OCI-LY1 (cell line): ENCODE data around the gene ZFYVE27.

ENCODE experiments used
- H2AFZ ChIP-seq: fragments of 200-600 bp; sonication (generic), shearing (Covaris generic); 2 replicates; pipeline ENCODE4 v1.6.0; 2014; ENCODE audit warnings: antibody characterized with exemption, mild to moderate bottlenecking, low read length
- H3F3A ChIP-seq: fragments of 200-600 bp; sonication (generic), shearing (Covaris generic); 2 replicates; pipeline ENCODE4 v1.6.0; 2014; ENCODE audit warnings: mild to moderate bottlenecking, antibody characterized with exemption, low read length, moderate library complexity; ENCODE audit not compliant: insufficient read depth
- H3K27ac ChIP-seq: fragments of 200-600 bp; sonication (generic); 2 replicates; pipeline ENCODE4 v1.5.1; 2014; ENCODE audit warnings: low read length, mixed run types, mild to moderate bottlenecking, low read depth; ENCODE audit not compliant: poor library complexity, severe bottlenecking
- H3K27me3 ChIP-seq: fragments of 200-600 bp; sonication (generic); 2 replicates; pipeline ENCODE4 v1.6.0; 2014; ENCODE audit warnings: antibody characterized with exemption, mild to moderate bottlenecking, low read length, moderate library complexity; ENCODE audit not compliant: insufficient read depth
- H3K36me3 ChIP-seq: fragments of 200-600 bp; sonication (generic); 2 replicates; pipeline ENCODE4 v1.6.1; 2014; ENCODE audit warnings: mild to moderate bottlenecking, antibody characterized with exemption, low read length, moderate library complexity, mixed read lengths; ENCODE audit not compliant: insufficient read depth
- H3K4me1 ChIP-seq: fragments of 200-600 bp; sonication (generic); 2 replicates; pipeline ENCODE4 v1.5.1; 2014; ENCODE audit warnings: mild to moderate bottlenecking, low read length, moderate library complexity; ENCODE audit not compliant: insufficient read depth, severe bottlenecking
- H3K4me2 ChIP-seq: fragments of 200-600 bp; sonication (generic), shearing (Covaris generic); 2 replicates; pipeline ENCODE4 v1.6.1; 2014; ENCODE audit warnings: low read length
- H3K4me3 ChIP-seq: fragments of 200-600 bp; sonication (generic); 2 replicates; pipeline ENCODE4 v1.5.1; 2014; ENCODE audit warnings: low read length, low read depth, mild to moderate bottlenecking, mixed read lengths; ENCODE audit not compliant: poor library complexity, severe bottlenecking
- H3K79me2 ChIP-seq: fragments of 200-600 bp; shearing (Covaris generic); 2 replicates; pipeline ENCODE4 v1.6.1; 2016; ENCODE audit warnings: mixed run types, low read length, mixed read lengths; ENCODE audit not compliant: insufficient read depth
- H3K9ac ChIP-seq: fragments of 200-600 bp; sonication (generic), shearing (Covaris generic); 2 replicates; pipeline ENCODE4 v1.6.1; 2014; ENCODE audit warnings: mild to moderate bottlenecking, low read length, mixed read lengths
- H3K9me2 ChIP-seq: fragments of 200-600 bp; sonication (generic), shearing (Covaris generic); 2 replicates; pipeline ENCODE4 v1.6.1; 2014; ENCODE audit warnings: low read depth, mild to moderate bottlenecking, low read length, mixed read lengths
- H3K9me3 ChIP-seq: fragments of 200-600 bp; shearing (Covaris generic); 2 replicates; pipeline ENCODE4 v1.6.1; 2014; ENCODE audit warnings: low read length, mixed read lengths
- H4K20me1 ChIP-seq: fragments of 200-600 bp; sonication (generic), shearing (Covaris generic); 2 replicates; pipeline ENCODE4 v1.6.0; 2016; ENCODE audit warnings: mild to moderate bottlenecking, low read length; ENCODE audit not compliant: insufficient read depth
- CTCF ChIP-seq: fragments of 200-600 bp; sonication (generic), shearing (Covaris generic); IDR thresholded peaks from 2 replicates; pipeline ENCODE4 v1.5.1; 2017; ENCODE audit warnings: mild to moderate bottlenecking, antibody characterized with exemption, low read length, moderate library complexity, mixed read lengths
- EZH2 ChIP-seq: fragments of 200-600 bp; sonication (generic), shearing (Covaris generic); IDR thresholded peaks from 2 replicates; pipeline ENCODE4 v1.8.0; 2017; ENCODE audit warnings: borderline replicate concordance, mixed run types, mild to moderate bottlenecking, antibody characterized with exemption, low read length, moderate library complexity, mixed read lengths

Gene ZFYVE27

GRCh38 chr10:97703398-97704067, 33.4 kb upstream of the ZFYVE27 start:
- H3K36me3 ChIP-seq = no peaks in the 10 kb centered on the region
- H3K4me1 ChIP-seq = no peaks in the 10 kb centered on the region
- no peak overlapping the region for H3K9ac ChIP-seq
- H2AFZ ChIP-seq = no peak overlapping the region
- no peaks in the 10 kb centered on the region for H3K9me3 ChIP-seq
- H3F3A ChIP-seq = no peaks in the 10 kb centered on the region
- no peaks in the 10 kb centered on the region for H3K79me2 ChIP-seq
- no peak overlapping the region for H3K4me3 ChIP-seq
- H4K20me1 ChIP-seq = no peaks in the 10 kb centered on the region
- no peaks in the 10 kb centered on the region for H3K27me3 ChIP-seq
- H3K9me2 ChIP-seq = no peaks in the 10 kb centered on the region
- H3K27ac ChIP-seq = no peak overlapping the region
- H3K4me2 ChIP-seq = no peak overlapping the region
- no peak for TF ChIP-seq CTCF
- no peak for TF ChIP-seq EZH2

GRCh38 chr10:97704341-97704740, 32.6 kb upstream of the ZFYVE27 start:
- Histone ChIP-seq H3K4me1 (no peaks in the 10 kb centered on the region), H3K9me3 (no peaks in the 10 kb centered on the region), H3K4me3 (no peak overlapping the region), H2AFZ (no peak overlapping the region), H3K36me3 (no peaks in the 10 kb centered on the region), H3K27ac (no peak overlapping the region), H4K20me1 (no peaks in the 10 kb centered on the region), H3K9me2 (no peaks in the 10 kb centered on the region), H3F3A (no peaks in the 10 kb centered on the region), H3K9ac (no peak overlapping the region), H3K4me2 (no peak overlapping the region), H3K27me3 (no peaks in the 10 kb centered on the region), H3K79me2 (no peaks in the 10 kb centered on the region)
- no peak for TF ChIP-seq CTCF
- TF ChIP-seq EZH2 = no peak

DNA sequence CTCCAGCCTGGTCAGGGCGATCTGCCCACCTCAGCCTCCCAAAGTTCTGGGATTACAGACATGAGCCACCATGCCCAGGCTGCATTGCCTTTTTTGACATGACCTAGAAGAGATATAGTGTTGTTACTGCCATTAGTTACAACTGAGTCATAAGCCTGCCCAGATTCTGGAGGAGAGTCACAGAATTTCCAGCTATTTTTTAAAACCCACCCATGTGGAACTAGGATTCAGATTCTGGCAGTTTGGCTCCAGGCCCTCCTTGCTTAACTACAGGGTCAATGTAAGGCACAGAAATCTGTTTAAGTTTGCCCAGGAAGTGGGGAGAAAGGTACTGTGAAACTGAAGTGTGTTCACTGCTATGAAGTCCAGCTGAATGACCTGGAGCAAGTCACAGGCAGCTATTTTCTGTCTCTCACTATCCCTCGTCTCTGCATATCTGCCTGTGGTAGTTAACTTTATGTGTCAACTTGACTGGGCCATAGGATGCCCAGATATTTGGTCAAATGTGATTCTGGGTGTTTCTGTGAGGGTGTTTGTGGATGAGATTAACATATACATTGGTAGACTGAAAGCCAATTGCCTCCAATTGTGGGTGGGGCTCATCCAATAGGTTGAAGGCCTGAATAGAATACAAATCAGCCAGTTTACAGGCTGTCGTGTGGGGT, 31.8 kb upstream of the ZFYVE27 start:
- no peak overlapping the region for H3K9ac ChIP-seq
- no peak overlapping the region for H3K4me3 ChIP-seq
- H3K9me3 ChIP-seq = no peaks in the 10 kb centered on the region
- H3K27ac ChIP-seq = no peak overlapping the region
- H2AFZ ChIP-seq = no peak overlapping the region
- H3K79me2 ChIP-seq = no peaks in the 10 kb centered on the region
- no peak overlapping the region for H3K4me2 ChIP-seq
- H3K36me3 ChIP-seq = no peaks in the 10 kb centered on the region
- TF ChIP-seq EZH2 (no peak), CTCF (no peak)
- H3K27me3 ChIP-seq = no peaks in the 10 kb centered on the region
- H3F3A ChIP-seq = no peaks in the 10 kb centered on the region
- no peaks in the 10 kb centered on the region for H3K9me2 ChIP-seq
- H3K4me1 ChIP-seq = no peaks in the 10 kb centered on the region
- H4K20me1 ChIP-seq = no peaks in the 10 kb centered on the region
